Lower lobe of right lung (tissue), 2 donors: Measurements from ENCODE around the gene ZNF343. TPM values are rescaled to one million over a fixed set of nuclear protein-coding genes. Genes with fewer than 3 reads are reported as not detected.
"Not testable (repeated sequence)": the region's sequence is repeated elsewhere in the genome, so short reads cannot be mapped to it uniquely, and the experiment has no call there.

ENCODE experiments used
- ATAC-seq, 2 donors: fragments of 200-7000 bp; cut with Tn5 transposase; one replicate each; pipeline ENCODE4 v1.9.1; 2020 to 2022; ENCODE audit warnings: mild to moderate bottlenecking in 2 of 2, moderate library complexity in 2 of 2
- DNase-seq: peaks from one replicate; pipeline ENCODE4 v3.0.0-alpha.2; 2020
- H3K27ac ChIP-seq: fragments of 200-600 bp; one replicate; pipeline ENCODE4 v1.8.0; 2022
- H3K27me3 ChIP-seq: fragments of 200-600 bp; one replicate; pipeline ENCODE4 v1.8.0; 2022; ENCODE audit warnings: low read depth
- H3K36me3 ChIP-seq: fragments of 200-600 bp; one replicate; pipeline ENCODE4 v1.8.0; 2022; ENCODE audit warnings: mild to moderate bottlenecking
- H3K4me1 ChIP-seq: fragments of 200-600 bp; one replicate; pipeline ENCODE4 v1.8.0; 2022
- H3K4me3 ChIP-seq: fragments of 200-600 bp; one replicate; pipeline ENCODE4 v1.8.0; 2022; ENCODE audit warnings: mild to moderate bottlenecking
- H3K9me3 ChIP-seq: fragments of 200-600 bp; one replicate; pipeline ENCODE4 v1.8.0; 2022
- intact Hi-C: fragments of 100-400 bp; cut with DNase I; formaldehyde crosslinking; loops from one replicate; pipeline ENCODE4 v1.11.0; 2022
- total RNA-seq: library from RNA; stranded (reverse); fragmentation: NEBNext Ultra II Directional; extraction: Animal tissue kit (Norgen Biotek cat#: 25700); gene quantifications from one replicate; pipeline ENCODE4 v1.2.1, GENCODE V29; 2021
- TF ChIP-seq, protein P1 (sequence below): fragments of 200-600 bp; IDR thresholded peaks from one replicate; pipeline ENCODE4 v1.8.0; 2022; ENCODE audit warnings: antibody characterized with exemption, mild to moderate bottlenecking
- donor health status: DM: no; HTN: yes; CAD: no; lungs with severe emphysema.

The ZNF343 gene
- total RNA-seq, 1 donor from 2014 or later, result 8.8 TPM

DNA sequence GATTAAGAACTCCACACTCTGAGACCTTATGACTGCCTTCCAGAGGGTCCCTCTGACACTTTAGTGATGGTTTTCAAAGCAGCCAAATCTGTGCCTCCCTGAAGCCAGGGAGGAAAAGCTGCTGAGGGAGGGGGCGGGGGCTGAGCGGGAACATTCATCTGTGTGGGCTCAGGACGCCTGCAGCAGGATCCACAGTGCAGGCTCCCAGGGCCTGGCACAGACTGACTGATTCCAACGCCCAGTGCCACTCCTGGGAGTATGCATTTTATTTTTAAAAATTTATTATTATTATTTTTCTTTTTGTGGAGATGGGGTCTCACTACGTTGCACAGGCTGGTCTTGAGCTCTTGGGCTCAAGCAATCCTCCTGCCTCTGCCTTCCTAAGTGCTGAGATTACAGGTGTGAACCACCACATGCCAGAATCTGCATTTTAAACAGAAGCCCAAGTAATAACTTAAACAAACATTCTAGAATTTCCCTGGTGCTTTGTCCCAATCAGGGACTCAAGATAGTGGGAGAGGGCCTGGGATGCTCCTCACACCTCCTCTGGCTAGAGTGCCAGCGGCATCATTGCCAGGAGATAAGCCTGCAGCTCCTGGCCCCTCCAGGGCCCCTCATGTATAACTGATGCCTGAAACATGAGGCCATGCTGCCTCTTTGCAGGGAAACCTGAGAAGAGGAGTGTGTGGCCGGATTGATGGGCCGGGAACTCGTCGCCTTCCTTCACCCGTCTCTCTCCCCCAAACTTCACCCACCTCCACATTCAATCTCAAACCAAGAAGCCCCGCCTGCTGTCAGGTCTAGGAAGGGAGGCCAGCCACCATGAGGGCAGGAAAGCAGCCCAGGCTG is 27.2 kb upstream of the ZNF343 start:
- no peak for ATAC-seq
- DNase-seq, result no peak
- H3K36me3 ChIP-seq, result no peaks in the 10 kb centered on the region
- H3K27ac ChIP-seq, result no peak overlapping the region
- peaks cover 15% of the 10 kb centered on the region for H3K27me3 ChIP-seq
- intact Hi-C loops, result no loop called here
- no peak overlapping the region for H3K4me3 ChIP-seq
- TF ChIP-seq, protein P1, sequence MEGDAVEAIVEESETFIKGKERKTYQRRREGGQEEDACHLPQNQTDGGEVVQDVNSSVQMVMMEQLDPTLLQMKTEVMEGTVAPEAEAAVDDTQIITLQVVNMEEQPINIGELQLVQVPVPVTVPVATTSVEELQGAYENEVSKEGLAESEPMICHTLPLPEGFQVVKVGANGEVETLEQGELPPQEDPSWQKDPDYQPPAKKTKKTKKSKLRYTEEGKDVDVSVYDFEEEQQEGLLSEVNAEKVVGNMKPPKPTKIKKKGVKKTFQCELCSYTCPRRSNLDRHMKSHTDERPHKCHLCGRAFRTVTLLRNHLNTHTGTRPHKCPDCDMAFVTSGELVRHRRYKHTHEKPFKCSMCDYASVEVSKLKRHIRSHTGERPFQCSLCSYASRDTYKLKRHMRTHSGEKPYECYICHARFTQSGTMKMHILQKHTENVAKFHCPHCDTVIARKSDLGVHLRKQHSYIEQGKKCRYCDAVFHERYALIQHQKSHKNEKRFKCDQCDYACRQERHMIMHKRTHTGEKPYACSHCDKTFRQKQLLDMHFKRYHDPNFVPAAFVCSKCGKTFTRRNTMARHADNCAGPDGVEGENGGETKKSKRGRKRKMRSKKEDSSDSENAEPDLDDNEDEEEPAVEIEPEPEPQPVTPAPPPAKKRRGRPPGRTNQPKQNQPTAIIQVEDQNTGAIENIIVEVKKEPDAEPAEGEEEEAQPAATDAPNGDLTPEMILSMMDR, result no peak
- H3K9me3 ChIP-seq, result no peaks in the 10 kb centered on the region
- no peaks in the 10 kb centered on the region for H3K4me1 ChIP-seq

DNA sequence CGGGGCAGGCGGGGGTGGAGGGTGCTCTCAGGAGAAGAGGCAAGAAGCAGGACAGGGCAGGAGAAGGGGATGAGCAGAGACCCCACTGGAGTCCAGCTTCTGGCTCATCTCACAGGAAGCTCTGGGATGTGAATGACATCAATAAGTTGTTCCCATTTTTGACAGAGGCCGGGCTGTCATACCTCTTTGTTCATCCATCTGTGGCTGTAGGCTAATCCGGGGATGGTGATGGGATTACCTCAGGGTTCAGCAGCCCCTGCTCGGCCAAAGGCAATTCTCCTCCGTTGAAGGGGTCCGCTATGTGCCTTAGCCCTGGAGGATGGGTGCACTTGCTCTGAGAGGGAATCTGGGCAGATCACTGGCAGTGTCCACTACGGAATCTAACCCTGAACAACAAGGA is 24.4 kb upstream of the ZNF343 start:
- DNase-seq (no peak), ATAC-seq (no peak)
- no peaks in the 10 kb centered on the region for H3K9me3 ChIP-seq
- intact Hi-C loops, result no loop called here
- H3K27me3 ChIP-seq, result peaks cover 7% of the 10 kb centered on the region
- no peak overlapping the region for H3K27ac ChIP-seq
- no peaks in the 10 kb centered on the region for H3K36me3 ChIP-seq
- no peak overlapping the region for H3K4me3 ChIP-seq
- TF ChIP-seq, protein P1, result no peak
- no peaks in the 10 kb centered on the region for H3K4me1 ChIP-seq

DNA sequence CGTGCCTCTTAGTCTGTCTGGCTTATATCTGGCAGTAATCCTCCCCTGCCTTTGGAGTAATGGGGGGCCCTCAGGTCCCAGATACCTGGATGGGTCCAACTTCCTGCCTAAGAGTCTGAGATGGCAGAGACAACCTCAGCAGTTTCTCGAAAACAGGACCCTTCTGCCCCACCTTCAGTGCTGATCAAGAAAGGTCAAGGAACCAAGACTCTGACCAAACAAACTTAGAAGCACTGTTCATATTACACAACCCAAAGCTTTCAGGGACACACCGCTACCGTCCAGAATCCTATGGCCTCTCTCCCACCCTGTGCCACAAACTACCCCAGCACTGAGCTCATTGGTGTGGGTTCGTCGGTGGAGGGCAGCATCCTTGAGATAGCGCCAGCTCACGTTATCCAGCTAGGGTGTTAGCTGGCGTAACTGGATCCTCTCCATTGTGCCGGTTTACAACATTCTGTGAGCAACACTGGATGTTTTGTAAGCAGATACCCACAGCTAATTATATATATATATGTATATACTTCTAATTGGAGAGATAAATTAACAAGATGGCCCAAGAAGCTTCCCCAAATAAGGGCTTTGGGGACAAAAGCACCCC is 20.1 kb upstream of the ZNF343 start:
- Histone ChIP-seq H3K36me3 (no peaks in the 10 kb centered on the region), H3K4me3 (no peak overlapping the region), H3K27me3 (no peaks in the 10 kb centered on the region), H3K4me1 (peaks cover 15% of the 10 kb centered on the region), H3K27ac (no peak overlapping the region), H3K9me3 (no peaks in the 10 kb centered on the region)
- DNase-seq (no peak), ATAC-seq (no peak)
- intact Hi-C loops, result no loop called here
- TF ChIP-seq, protein P1, result no peak

DNA sequence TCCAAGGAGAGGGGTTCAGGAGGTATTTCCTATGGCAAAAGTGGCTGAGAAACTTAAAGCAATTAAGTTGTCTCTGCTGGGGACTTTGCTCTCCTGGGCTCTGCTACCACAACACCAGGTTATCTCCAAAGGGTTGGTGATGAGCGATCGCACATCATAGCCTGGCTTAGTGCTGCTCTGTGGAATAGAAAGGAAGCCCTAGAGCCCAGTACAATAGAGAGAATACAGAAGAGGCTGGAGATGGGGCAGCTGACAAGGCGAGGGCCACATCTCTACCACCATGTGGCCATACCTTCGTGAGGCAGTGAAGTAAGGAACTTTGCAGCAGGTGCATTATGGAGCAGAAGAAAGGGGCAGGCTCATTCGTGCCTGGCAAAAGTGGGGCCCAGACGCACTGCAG is 19.0 kb upstream of the ZNF343 start:
- Histone ChIP-seq H3K4me1 (peaks cover 18% of the 10 kb centered on the region), H3K27ac (no peak overlapping the region), H3K4me3 (no peak overlapping the region), H3K9me3 (no peaks in the 10 kb centered on the region), H3K36me3 (no peaks in the 10 kb centered on the region), H3K27me3 (no peaks in the 10 kb centered on the region)
- intact Hi-C loops, result no loop called here
- TF ChIP-seq, protein P1, result no peak
- ATAC-seq, result no peak
- DNase-seq, result no peak

DNA sequence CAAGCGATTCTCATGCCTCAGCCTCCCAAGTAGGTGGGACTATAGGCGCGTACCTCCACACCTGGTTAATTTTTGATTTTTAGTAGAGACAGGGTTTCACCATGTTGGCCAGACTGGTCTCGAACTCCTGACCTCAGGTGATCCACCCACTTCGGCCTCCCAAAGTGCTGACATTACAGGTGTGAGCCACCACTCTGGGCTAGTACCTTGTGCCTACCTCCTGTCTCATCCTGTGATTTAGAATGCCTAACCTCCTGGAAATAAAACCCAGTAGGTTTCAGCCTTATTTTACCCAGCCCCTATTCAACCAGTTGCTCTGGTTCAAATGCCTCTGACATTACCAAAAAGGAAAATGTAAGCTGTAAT is 17.5 kb upstream of the ZNF343 start:
- H3K9me3 ChIP-seq, DNase-seq, ATAC-seq, H3K27me3 ChIP-seq, H3K4me3 ChIP-seq, intact Hi-C loops, H3K27ac ChIP-seq, H3K36me3 ChIP-seq: not testable (repeated sequence)
- peaks cover 18% of the 10 kb centered on the region for H3K4me1 ChIP-seq
